Panc1 (cell line): Measurements from ENCODE around the gene CSMD2.

Experiments
- POLR2AphosphoS5 ChIP-seq: IDR thresholded peaks from 2 replicates; pipeline ENCODE4 v1.6.1; 2012; ENCODE audit warnings: mild to moderate bottlenecking, low read depth, low read length, moderate library complexity
- SIN3A ChIP-seq: IDR thresholded peaks from 2 replicates; pipeline ENCODE4 v1.6.1; 2012; ENCODE audit warnings: low read depth, mild to moderate bottlenecking, low read length, moderate library complexity, borderline replicate concordance; ENCODE audit not compliant: insufficient read depth
- TCF7L2 ChIP-seq: IDR thresholded peaks from 2 replicates; pipeline ENCODE4 v1.6.1; 2011; ENCODE audit warnings: mild to moderate bottlenecking, low read depth, low read length, inconsistent platforms
- TF ChIP-seq, protein P1 (sequence below): fragments of 450-650 bp; IDR thresholded peaks from 2 replicates; pipeline ENCODE4 v1.5.1; 2017; ENCODE audit warnings: mild to moderate bottlenecking

GRCh38 chr1:34137411-34137810, 27.6 kb downstream of the CSMD2 start:
- TF ChIP-seq, protein P1, sequence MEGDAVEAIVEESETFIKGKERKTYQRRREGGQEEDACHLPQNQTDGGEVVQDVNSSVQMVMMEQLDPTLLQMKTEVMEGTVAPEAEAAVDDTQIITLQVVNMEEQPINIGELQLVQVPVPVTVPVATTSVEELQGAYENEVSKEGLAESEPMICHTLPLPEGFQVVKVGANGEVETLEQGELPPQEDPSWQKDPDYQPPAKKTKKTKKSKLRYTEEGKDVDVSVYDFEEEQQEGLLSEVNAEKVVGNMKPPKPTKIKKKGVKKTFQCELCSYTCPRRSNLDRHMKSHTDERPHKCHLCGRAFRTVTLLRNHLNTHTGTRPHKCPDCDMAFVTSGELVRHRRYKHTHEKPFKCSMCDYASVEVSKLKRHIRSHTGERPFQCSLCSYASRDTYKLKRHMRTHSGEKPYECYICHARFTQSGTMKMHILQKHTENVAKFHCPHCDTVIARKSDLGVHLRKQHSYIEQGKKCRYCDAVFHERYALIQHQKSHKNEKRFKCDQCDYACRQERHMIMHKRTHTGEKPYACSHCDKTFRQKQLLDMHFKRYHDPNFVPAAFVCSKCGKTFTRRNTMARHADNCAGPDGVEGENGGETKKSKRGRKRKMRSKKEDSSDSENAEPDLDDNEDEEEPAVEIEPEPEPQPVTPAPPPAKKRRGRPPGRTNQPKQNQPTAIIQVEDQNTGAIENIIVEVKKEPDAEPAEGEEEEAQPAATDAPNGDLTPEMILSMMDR: no peak
- TF ChIP-seq POLR2AphosphoS5: no peak
- no peak for TF ChIP-seq SIN3A
- TF ChIP-seq TCF7L2: no peak
